HepG2 (cell line): ENCODE data around the gene LIPC. TPM values are rescaled to one million over a fixed set of nuclear protein-coding genes. Genes with fewer than 3 reads are reported as not detected.

Source experiments
- ATAC-seq: fragments of 200-7000 bp; cut with Tn5 transposase; 3 replicates; pipeline ENCODE4 v1.9.1; 2020; ENCODE audit warnings: mild to moderate bottlenecking, moderate library complexity
- BruUV-seq: library from RNA; stranded (reverse); fragments of 400-500 nt; replicated peaks from 2 replicates; lab custom pipeline; 2021; lab: Mats Ljungman, UMichigan
- CTCF ChIA-PET: fragments of 300-600 bp; formaldehyde crosslinking; extraction: SDS; loops from one replicate; lab custom pipeline; 2021; ENCODE audit warnings: low total read pairs, inconsistent platforms, low intra/inter-chr PET ratio; lab: Yijun Ruan, JAX
- POLR2A ChIA-PET: fragments of 350-600 bp; sonication (Branson Sonifier 250); formaldehyde crosslinking; loops from one replicate; lab custom pipeline; 2020; ENCODE audit warnings: antibody characterized with exemption, inconsistent platforms; lab: Yijun Ruan, JAX
- DNase-seq: peaks from one replicate; pipeline ENCODE4 v3.0.0-alpha.2; 2015; ENCODE audit warnings: low spot score
- FAIRE-seq: peaks from 3 replicates; lab custom pipeline; 2011; peaks lifted over from hg19 to GRCh38; lab: Jason Lieb, UNC
- H2AFZ ChIP-seq: one replicate; pipeline ENCODE4 v1.6.1; 2011; ENCODE audit warnings: low read length, inconsistent platforms
- H3K27ac ChIP-seq: fragments of 300-600 bp; 3 replicates; pipeline ENCODE4 v1.8.0; 2011; ENCODE audit warnings: mixed run types, mild to moderate bottlenecking, mixed read lengths, low read length, inconsistent platforms; ENCODE audit not compliant: insufficient read depth; ENCODE audit errors: extremely low read length
- H3K27me3 ChIP-seq, 2 experiments: fragments of 200-600 bp in 1 of 2; 2 replicates in 1 of 2; 3 replicates in 1 of 2; pipeline versions ENCODE4 v1.6.0 to v1.8.0; 2011; ENCODE audit warnings: low read length in 2 of 2, mild to moderate bottlenecking in 2 of 2, moderate library complexity in 2 of 2, inconsistent platforms in 1 of 2; ENCODE audit not compliant: insufficient read depth in 2 of 2, control insufficient read depth in 1 of 2
- H3K36me3 ChIP-seq, 2 experiments: fragments of 200-600 bp in 1 of 2; replicated peaks in 1 of 2; 2 replicates in 1 of 2; 3 replicates in 1 of 2; pipeline versions ENCODE4 v1.5.1 to v1.8.0; 2011; ENCODE audit warnings: low read length in 2 of 2, inconsistent platforms in 1 of 2; ENCODE audit not compliant: insufficient read depth in 2 of 2, control insufficient read depth in 1 of 2
- H3K4me1 ChIP-seq: 2 replicates; pipeline ENCODE4 v1.5.1; 2012; ENCODE audit warnings: low read length, inconsistent platforms; ENCODE audit not compliant: insufficient read depth
- H3K4me2 ChIP-seq: 2 replicates; pipeline ENCODE4 v1.6.0; 2011; ENCODE audit warnings: low read depth, low read length, inconsistent platforms
- H3K4me3 ChIP-seq, 3 experiments: fragments of 200-600 bp in 1 of 3; sonication (generic), shearing (Covaris generic) in 1 of 3; replicated peaks in 1 of 3; 2 replicates each; pipeline ENCODE4 v1.5.1; 2011 to 2016; ENCODE audit warnings: low read length in 3 of 3, inconsistent platforms in 2 of 3, low read depth in 2 of 3, mild to moderate bottlenecking in 2 of 3, control low read depth in 1 of 3, mixed read lengths in 1 of 3; ENCODE audit not compliant: insufficient read depth in 1 of 3
- H3K79me2 ChIP-seq: one replicate; pipeline ENCODE4 v1.6.1; 2011; ENCODE audit warnings: low read length, inconsistent platforms; ENCODE audit not compliant: insufficient read depth
- H3K9ac ChIP-seq: 2 replicates; pipeline ENCODE4 v1.6.0; 2011; ENCODE audit warnings: mild to moderate bottlenecking, low read depth, low read length, inconsistent platforms; ENCODE audit not compliant: insufficient read depth
- H3K9me3 ChIP-seq: 2 replicates; pipeline ENCODE4 v1.5.1; 2012; ENCODE audit warnings: mild to moderate bottlenecking, low read length
- H4K20me1 ChIP-seq: 2 replicates; pipeline ENCODE4 v1.6.0; 2011; ENCODE audit warnings: inconsistent platforms, mild to moderate bottlenecking, low read length, moderate library complexity; ENCODE audit not compliant: insufficient read depth
- AGO1 ChIP-seq: fragments of 200-400 bp; formaldehyde crosslinking; IDR thresholded peaks from 2 replicates; pipeline ENCODE4 v1.6.1; 2017; ENCODE audit warnings: mild to moderate bottlenecking, low read depth, low read length, moderate library complexity; ENCODE audit not compliant: poor library complexity, severe bottlenecking
- BATF2 ChIP-seq: sonication (generic); formaldehyde crosslinking; IDR thresholded peaks from 2 replicates; pipeline ENCODE4 v1.8.0; 2022; ENCODE audit warnings: mild to moderate bottlenecking, missing genetic modification reagents, moderate library complexity
- CHD4 ChIP-seq: fragments of 200-600 bp; sonication (generic); IDR thresholded peaks from 2 replicates; pipeline ENCODE4 v1.7.0; 2017; ENCODE audit warnings: mild to moderate bottlenecking, low read length, borderline replicate concordance
- FOXA3 ChIP-seq: IDR thresholded peaks from 2 replicates; pipeline ENCODE4 v1.6.1; 2016; ENCODE audit warnings: missing genetic modification reagents, missing compliant biosample characterization
- MED8 ChIP-seq: sonication (generic); formaldehyde crosslinking; IDR thresholded peaks from 2 replicates; pipeline ENCODE4 v1.8.1; 2023; ENCODE audit warnings: mild to moderate bottlenecking, missing genetic modification reagents; ENCODE audit not compliant: insufficient replicate concordance
- NFYC ChIP-seq: IDR thresholded peaks from 2 replicates; pipeline ENCODE4 v1.6.1; 2016; ENCODE audit warnings: missing genetic modification reagents, missing compliant biosample characterization
- PRMT3 ChIP-seq: sonication (generic); formaldehyde crosslinking; IDR thresholded peaks from 2 replicates; pipeline ENCODE4 v1.8.1; 2022; ENCODE audit warnings: low read depth, mild to moderate bottlenecking, moderate library complexity, missing genetic modification reagents, borderline replicate concordance
- THAP11 ChIP-seq: IDR thresholded peaks from 2 replicates; pipeline ENCODE4 v1.6.1; 2016; ENCODE audit warnings: missing biosample characterization, missing genetic modification reagents
- ZNF557 ChIP-seq: sonication (generic); formaldehyde crosslinking; IDR thresholded peaks from 2 replicates; pipeline ENCODE4 v1.4.0; 2020; ENCODE audit warnings: missing genetic modification reagents
- ZNF672 ChIP-seq: sonication (generic); formaldehyde crosslinking; IDR thresholded peaks from 2 replicates; pipeline ENCODE4 v1.8.1; 2022; ENCODE audit warnings: missing genetic modification reagents
- ZNF883 ChIP-seq: sonication (generic); formaldehyde crosslinking; IDR thresholded peaks from 2 replicates; pipeline ENCODE4 v1.5.1; 2020; ENCODE audit warnings: mild to moderate bottlenecking, missing genetic modification reagents; ENCODE audit errors: not compliant biosample characterization
- ZSCAN12 ChIP-seq: sonication (generic); formaldehyde crosslinking; IDR thresholded peaks from 2 replicates; pipeline ENCODE4 v1.9.0; 2021; ENCODE audit warnings: mild to moderate bottlenecking, missing genetic modification reagents
- WGBS: methylation state at CpG from one replicate; pipeline ENCODE4 v1.1.6; 2017; ENCODE audit warnings: low lambda C conversion rate; 5-methylcytosine and 5-hydroxymethylcytosine counted together
- in situ Hi-C: cut with HindIII; loops from 2 replicates; pipeline ENCODE4 v1.10.0; 2017; ENCODE audit warnings: low pct_unique_long_range_greater_than_20kb; ENCODE audit not compliant: extremely low pct_ligation_motif_present
- intact Hi-C: fragments of 100-400 bp; cut with micrococcal nuclease; formaldehyde crosslinking; loops from one replicate; pipeline ENCODE4 v1.10.0; 2022; ENCODE audit not compliant: unreplicated experiment
- polyA plus RNA-seq, 8 experiments: library from polyadenylated mRNA; depleted of rRNA in 3 of 8; stranded (reverse) in 7 of 8; unstranded in 1 of 8; fragments of >200 nt; fragmentation: Illumina TruSeq in 4 of 8; extraction: Trizol in 4 of 8; gene quantifications; 2 replicates each; pipeline versions ENCODE4 v1.2.1 to v1.2.3, GENCODE V29; 2011 to 2016; ENCODE audit warnings: low read depth in 4 of 8, missing spikeins in 1 of 8, mixed read lengths in 1 of 8; ENCODE audit not compliant: insufficient read depth in 1 of 8
- total RNA-seq, 5 experiments: library from RNA; depleted of rRNA; stranded (reverse); fragments of >200 nt; fragmentation: Illumina TruSeq; extraction: Trizol; gene quantifications; 2 replicates each; pipeline ENCODE4 v1.2.3, GENCODE V29; 2016; ENCODE audit warnings: low read depth in 1 of 5
- TF ChIP-seq, protein P1 (sequence below): sonication (generic); formaldehyde crosslinking; conservative IDR thresholded peaks from 2 replicates; pipeline ENCODE4 v1.4.0; 2020; ENCODE audit warnings: mild to moderate bottlenecking, missing genetic modification reagents, moderate library complexity
- TF ChIP-seq, protein P2 (sequence below): IDR thresholded peaks from 2 replicates; pipeline ENCODE4 v1.6.1; 2016; ENCODE audit warnings: missing genetic modification reagents, missing compliant biosample characterization
- TF ChIP-seq, protein P3 (sequence below): IDR thresholded peaks from 2 replicates; pipeline ENCODE4 v1.6.1; 2016; ENCODE audit warnings: low read depth, control low read depth
- TF ChIP-seq, protein P4 (sequence below): sonication (generic); formaldehyde crosslinking; IDR thresholded peaks from 2 replicates; pipeline ENCODE4 v1.4.0; 2020; ENCODE audit warnings: mild to moderate bottlenecking, missing genetic modification reagents

The LIPC gene
- total and polyA plus RNA-seq, 2 of the 13 experiments (the other 11 are each of a cell fraction or from before 2014, with no cell fraction given): 26.0 to 38.0 TPM

GRCh38 chr15:58541410-58542087, 109.8 kb downstream of the LIPC start (continued):
- TF ChIP-seq, protein P1, sequence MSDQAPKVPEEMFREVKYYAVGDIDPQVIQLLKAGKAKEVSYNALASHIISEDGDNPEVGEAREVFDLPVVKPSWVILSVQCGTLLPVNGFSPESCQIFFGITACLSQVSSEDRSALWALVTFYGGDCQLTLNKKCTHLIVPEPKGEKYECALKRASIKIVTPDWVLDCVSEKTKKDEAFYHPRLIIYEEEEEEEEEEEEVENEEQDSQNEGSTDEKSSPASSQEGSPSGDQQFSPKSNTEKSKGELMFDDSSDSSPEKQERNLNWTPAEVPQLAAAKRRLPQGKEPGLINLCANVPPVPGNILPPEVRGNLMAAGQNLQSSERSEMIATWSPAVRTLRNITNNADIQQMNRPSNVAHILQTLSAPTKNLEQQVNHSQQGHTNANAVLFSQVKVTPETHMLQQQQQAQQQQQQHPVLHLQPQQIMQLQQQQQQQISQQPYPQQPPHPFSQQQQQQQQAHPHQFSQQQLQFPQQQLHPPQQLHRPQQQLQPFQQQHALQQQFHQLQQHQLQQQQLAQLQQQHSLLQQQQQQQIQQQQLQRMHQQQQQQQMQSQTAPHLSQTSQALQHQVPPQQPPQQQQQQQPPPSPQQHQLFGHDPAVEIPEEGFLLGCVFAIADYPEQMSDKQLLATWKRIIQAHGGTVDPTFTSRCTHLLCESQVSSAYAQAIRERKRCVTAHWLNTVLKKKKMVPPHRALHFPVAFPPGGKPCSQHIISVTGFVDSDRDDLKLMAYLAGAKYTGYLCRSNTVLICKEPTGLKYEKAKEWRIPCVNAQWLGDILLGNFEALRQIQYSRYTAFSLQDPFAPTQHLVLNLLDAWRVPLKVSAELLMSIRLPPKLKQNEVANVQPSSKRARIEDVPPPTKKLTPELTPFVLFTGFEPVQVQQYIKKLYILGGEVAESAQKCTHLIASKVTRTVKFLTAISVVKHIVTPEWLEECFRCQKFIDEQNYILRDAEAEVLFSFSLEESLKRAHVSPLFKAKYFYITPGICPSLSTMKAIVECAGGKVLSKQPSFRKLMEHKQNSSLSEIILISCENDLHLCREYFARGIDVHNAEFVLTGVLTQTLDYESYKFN (CRISPR knock-in tag): no peak
- TF ChIP-seq AGO1: no peak
- TF ChIP-seq, all 625 proteins: peak for 0

DNA sequence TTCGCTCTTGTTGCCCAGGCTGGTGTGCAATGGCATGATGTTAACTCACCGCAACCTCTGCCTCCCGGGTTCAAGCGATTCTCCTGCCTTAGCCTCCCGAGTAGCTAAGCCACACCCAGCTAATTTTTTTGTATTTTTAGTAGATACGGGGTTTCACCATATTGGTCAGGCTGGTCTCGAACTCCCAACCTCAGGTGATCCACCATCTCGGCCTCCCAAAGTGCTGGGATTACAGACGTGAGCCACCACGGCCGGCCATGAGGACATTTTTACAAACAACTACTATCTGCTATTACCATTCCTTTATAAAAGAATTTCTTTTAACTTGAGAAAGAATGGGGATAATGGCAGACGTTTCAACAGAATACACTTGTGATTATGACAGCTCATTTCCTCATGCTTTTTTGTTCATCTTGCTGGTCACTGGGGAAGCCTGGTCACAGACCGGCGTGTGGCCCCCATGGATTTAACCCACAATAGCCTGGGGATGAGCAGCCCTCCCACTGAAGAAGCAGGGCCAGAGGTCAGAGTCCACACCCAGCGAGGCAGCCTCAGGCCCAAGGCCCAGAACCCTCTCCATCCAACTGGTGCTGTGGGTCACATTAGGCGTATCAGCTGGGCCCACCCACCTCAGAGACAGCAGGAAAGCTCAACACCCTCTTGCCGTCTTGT, 112.0 kb downstream of the LIPC start:
- no peak overlapping the region for H3K9ac ChIP-seq
- in situ Hi-C loops: no loop called here
- no peak overlapping the region for H3K4me2 ChIP-seq
- ATAC-seq (no peak), FAIRE-seq (no peak), DNase-seq (no peak)
- H3K27ac ChIP-seq: no peak overlapping the region
- ChIA-PET CTCF (no interaction called here), POLR2A (no interaction called here)
- 91% methylated on average over 17 of the region's 17 CpGs for WGBS
- no peaks in the 10 kb centered on the region for H3K79me2 ChIP-seq
- H3K4me3 ChIP-seq: no peak overlapping the region
- peaks cover 2 to 13% of the 10 kb centered on the region in 2 experiments; a peak in 2 of 5 replicates for H3K36me3 ChIP-seq
- TF ChIP-seq THAP11 (CRISPR knock-in tag): no peak
- TF ChIP-seq MED8 (CRISPR knock-in tag): no peak
- TF ChIP-seq, protein P2, sequence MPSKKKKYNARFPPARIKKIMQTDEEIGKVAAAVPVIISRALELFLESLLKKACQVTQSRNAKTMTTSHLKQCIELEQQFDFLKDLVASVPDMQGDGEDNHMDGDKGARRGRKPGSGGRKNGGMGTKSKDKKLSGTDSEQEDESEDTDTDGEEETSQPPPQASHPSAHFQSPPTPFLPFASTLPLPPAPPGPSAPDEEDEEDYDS (CRISPR knock-in tag): no peak
- no peak for TF ChIP-seq ZNF672
- TF ChIP-seq CHD4: no peak
- TF ChIP-seq FOXA3 (CRISPR knock-in tag): no peak
- no peak for TF ChIP-seq ZNF883
- TF ChIP-seq, protein P3, sequence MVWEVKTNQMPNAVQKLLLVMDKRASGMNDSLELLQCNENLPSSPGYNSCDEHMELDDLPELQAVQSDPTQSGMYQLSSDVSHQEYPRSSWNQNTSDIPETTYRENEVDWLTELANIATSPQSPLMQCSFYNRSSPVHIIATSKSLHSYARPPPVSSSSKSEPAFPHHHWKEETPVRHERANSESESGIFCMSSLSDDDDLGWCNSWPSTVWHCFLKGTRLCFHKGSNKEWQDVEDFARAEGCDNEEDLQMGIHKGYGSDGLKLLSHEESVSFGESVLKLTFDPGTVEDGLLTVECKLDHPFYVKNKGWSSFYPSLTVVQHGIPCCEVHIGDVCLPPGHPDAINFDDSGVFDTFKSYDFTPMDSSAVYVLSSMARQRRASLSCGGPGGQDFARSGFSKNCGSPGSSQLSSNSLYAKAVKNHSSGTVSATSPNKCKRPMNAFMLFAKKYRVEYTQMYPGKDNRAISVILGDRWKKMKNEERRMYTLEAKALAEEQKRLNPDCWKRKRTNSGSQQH (CRISPR knock-in tag): no peak
- TF ChIP-seq, protein P4, sequence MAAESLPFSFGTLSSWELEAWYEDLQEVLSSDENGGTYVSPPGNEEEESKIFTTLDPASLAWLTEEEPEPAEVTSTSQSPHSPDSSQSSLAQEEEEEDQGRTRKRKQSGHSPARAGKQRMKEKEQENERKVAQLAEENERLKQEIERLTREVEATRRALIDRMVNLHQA (CRISPR knock-in tag): no peak
- TF ChIP-seq PRMT3 (CRISPR knock-in tag): no peak
- TF ChIP-seq BATF2: no peak
- no peak for TF ChIP-seq ZNF557 (CRISPR knock-in tag)
- no peak for TF ChIP-seq NFYC (CRISPR knock-in tag)
- TF ChIP-seq ZSCAN12: no peak
- intact Hi-C loops: no loop called here
- no TSS peak for BruUV-seq
- H3K4me1 ChIP-seq: peaks cover 23% of the 10 kb centered on the region
- H3K27me3 ChIP-seq: no peaks in the 10 kb centered on the region
- H2AFZ ChIP-seq: no peak overlapping the region
- no peaks in the 10 kb centered on the region for H3K9me3 ChIP-seq
- H4K20me1 ChIP-seq: no peaks in the 10 kb centered on the region
